ENCODE data around the gene ADCY2. TPM values are rescaled to one million over a fixed set of nuclear protein-coding genes. Genes with fewer than 3 reads are reported as not detected.
A peak's percentile ranks its signal among the peaks of the same experiment; 100 is the strongest.

The ADCY2 gene
- total and polyA plus RNA-seq, 4 donors, result 25.4 to 145 (median 71.1) TPM

GRCh38 chr5:7856855-7857254 lies 460.9 kb downstream of the ADCY2 start:
- no peak overlapping the region for H3K27ac ChIP-seq (ENCODE audit: low read depth, low read length)
- H3K4me1 ChIP-seq (ENCODE audit: control insufficient read depth, insufficient read depth, low read length), result no peaks in the 10 kb centered on the region

GRCh38 chr5:7857361-7857760 lies 461.4 kb downstream of the ADCY2 start:
- H3K27ac ChIP-seq (ENCODE audit: low read depth, low read length), result no peak overlapping the region
- 79% methylated on average over 5 of the region's 5 CpGs for WGBS (ENCODE audit: insufficient coverage)
- no peaks in the 10 kb centered on the region for H3K27me3 ChIP-seq (ENCODE audit: control insufficient read depth, insufficient read depth, low read length)
- peaks cover 10% of the 10 kb centered on the region for H3K36me3 ChIP-seq (ENCODE audit: control insufficient read depth, insufficient read depth, low read length)
- DNase-seq (ENCODE audit: low read depth in 4 of 6, low spot score in 6 of 6), result no peak
- no peaks in the 10 kb centered on the region for H3K9me3 ChIP-seq (ENCODE audit: control insufficient read depth, insufficient read depth, low read length)
- no peak overlapping the region for H3K4me3 ChIP-seq (ENCODE audit: low read depth, low read length)
- H3K4me1 ChIP-seq (ENCODE audit: control insufficient read depth, insufficient read depth, low read length), result no peaks in the 10 kb centered on the region

More at GRCh38 chr5:7856855-7857254, 460.9 kb downstream of the ADCY2 start:
- DNase-seq (ENCODE audit: low read depth in 4 of 6, low spot score in 6 of 6), result peak in 2 of 6 donors; percentile 78 to 94
- no peaks in the 10 kb centered on the region for H3K27me3 ChIP-seq (ENCODE audit: control insufficient read depth, insufficient read depth, low read length)
- no peak overlapping the region for H3K4me3 ChIP-seq (ENCODE audit: low read depth, low read length)
- H3K36me3 ChIP-seq (ENCODE audit: control insufficient read depth, insufficient read depth, low read length), result peaks cover 9% of the 10 kb centered on the region
- no peaks in the 10 kb centered on the region for H3K9me3 ChIP-seq (ENCODE audit: control insufficient read depth, insufficient read depth, low read length)
- WGBS (ENCODE audit: insufficient coverage), result no CpG with 5 or more reads among the region's 2 CpGs

GRCh38 chr5:7857926-7858632 lies 462.1 kb downstream of the ADCY2 start:
- no peak overlapping the region for H3K27ac ChIP-seq (ENCODE audit: low read depth, low read length)
- no peak overlapping the region for H3K4me3 ChIP-seq (ENCODE audit: low read depth, low read length)
- DNase-seq (ENCODE audit: low read depth in 4 of 6, low spot score in 6 of 6), result no peak
- no peaks in the 10 kb centered on the region for H3K9me3 ChIP-seq (ENCODE audit: control insufficient read depth, insufficient read depth, low read length)
- H3K36me3 ChIP-seq (ENCODE audit: control insufficient read depth, insufficient read depth, low read length), result peaks cover 10% of the 10 kb centered on the region
- no CpG with 5 or more reads among the region's 9 CpGs for WGBS (ENCODE audit: insufficient coverage)
- H3K27me3 ChIP-seq (ENCODE audit: control insufficient read depth, insufficient read depth, low read length), result no peaks in the 10 kb centered on the region
- no peaks in the 10 kb centered on the region for H3K4me1 ChIP-seq (ENCODE audit: control insufficient read depth, insufficient read depth, low read length)

- Histone ChIP-seq H3K4me3 (ENCODE audit: low read depth, low read length) (no peak overlapping the region), H3K4me1 (ENCODE audit: control insufficient read depth, insufficient read depth, low read length) (no peaks in the 10 kb centered on the region), H3K9me3 (ENCODE audit: control insufficient read depth, insufficient read depth, low read length) (no peaks in the 10 kb centered on the region), H3K36me3 (ENCODE audit: control insufficient read depth, insufficient read depth, low read length) (peaks cover 6% of the 10 kb centered on the region), H3K27ac (ENCODE audit: low read depth, low read length) (no peak overlapping the region), H3K27me3 (ENCODE audit: control insufficient read depth, insufficient read depth, low read length) (no peaks in the 10 kb centered on the region)
- no peak for DNase-seq (ENCODE audit: low read depth in 4 of 6, low spot score in 6 of 6)
- 100% methylated on average over 1 of the region's 2 CpGs for WGBS (ENCODE audit: insufficient coverage)
Measured at GRCh38 chr5:7866196-7866595, 470.3 kb downstream of the ADCY2 start.

- Histone ChIP-seq H3K27me3 (ENCODE audit: control insufficient read depth, insufficient read depth, low read length) (no peaks in the 10 kb centered on the region), H3K4me1 (ENCODE audit: control insufficient read depth, insufficient read depth, low read length) (no peaks in the 10 kb centered on the region), H3K36me3 (ENCODE audit: control insufficient read depth, insufficient read depth, low read length) (peaks cover 3% of the 10 kb centered on the region), H3K4me3 (ENCODE audit: low read depth, low read length) (no peak overlapping the region), H3K9me3 (ENCODE audit: control insufficient read depth, insufficient read depth, low read length) (no peaks in the 10 kb centered on the region), H3K27ac (ENCODE audit: low read depth, low read length) (no peak overlapping the region)
- WGBS (ENCODE audit: insufficient coverage), result 77% methylated on average over 2 of the region's 3 CpGs
- DNase-seq (ENCODE audit: low read depth in 4 of 6, low spot score in 6 of 6), result peak in 1 of 6 donors; percentile 21
Measured at GRCh38 chr5:7867260-7867659, 471.3 kb downstream of the ADCY2 start.

GRCh38 chr5:7868427-7868772 lies 472.5 kb downstream of the ADCY2 start:
- peak overlapping the region; percentile 81 for H3K4me3 ChIP-seq (ENCODE audit: low read depth, low read length)
- H3K9me3 ChIP-seq (ENCODE audit: control insufficient read depth, insufficient read depth, low read length), result no peaks in the 10 kb centered on the region
- WGBS (ENCODE audit: insufficient coverage), result 0% methylated on average over 8 of the region's 8 CpGs
- DNase-seq (ENCODE audit: low read depth in 4 of 6, low spot score in 6 of 6), result no peak
- H3K36me3 ChIP-seq (ENCODE audit: control insufficient read depth, insufficient read depth, low read length), result peaks cover 3% of the 10 kb centered on the region
- no peaks in the 10 kb centered on the region for H3K27me3 ChIP-seq (ENCODE audit: control insufficient read depth, insufficient read depth, low read length)
- peak overlapping the region; percentile 33 for H3K27ac ChIP-seq (ENCODE audit: low read depth, low read length)
- no peaks in the 10 kb centered on the region for H3K4me1 ChIP-seq (ENCODE audit: control insufficient read depth, insufficient read depth, low read length)

- Histone ChIP-seq H3K4me3 (ENCODE audit: low read depth, low read length) (peak within 1 kb of the TSS; percentile 81), H3K4me1 (ENCODE audit: control insufficient read depth, insufficient read depth, low read length) (no peaks in the 10 kb centered on the region), H3K27ac (ENCODE audit: low read depth, low read length) (peak within 1 kb of the TSS; percentile 33), H3K9me3 (ENCODE audit: control insufficient read depth, insufficient read depth, low read length) (no peaks in the 10 kb centered on the region), H3K36me3 (ENCODE audit: control insufficient read depth, insufficient read depth, low read length) (no peaks in the 10 kb centered on the region), H3K27me3 (ENCODE audit: control insufficient read depth, insufficient read depth, low read length) (no peaks in the 10 kb centered on the region)
- peak; percentile 81 to 98 (median 90) for DNase-seq (ENCODE audit: low read depth in 4 of 6, low spot score in 6 of 6)
- 0% methylated on average over 83 of the region's 83 CpGs for WGBS (ENCODE audit: insufficient coverage)
Measured at GRCh38 chr5:7868773-7869473, 473.0 kb downstream of the ADCY2 start, which contains the start of the genes FASTKD3 and MTRR. Gene FASTKD3 (minus strand): TSS chr5:7869031. CDS start chr5:7868083, 948 bp downstream. Gene MTRR (plus strand): TSS chr5:7869148. CDS start chr5:7870795, 1,647 bp downstream.

GRCh38 chr5:7869474-7870136 lies 473.7 kb downstream of the ADCY2 start:
- H3K4me1 ChIP-seq (ENCODE audit: control insufficient read depth, insufficient read depth, low read length), result no peaks in the 10 kb centered on the region
- WGBS (ENCODE audit: insufficient coverage), result under 1% methylated on average over 34 of the region's 41 CpGs
- no peak overlapping the region for H3K27ac ChIP-seq (ENCODE audit: low read depth, low read length)
- no peaks in the 10 kb centered on the region for H3K36me3 ChIP-seq (ENCODE audit: control insufficient read depth, insufficient read depth, low read length)
- H3K27me3 ChIP-seq (ENCODE audit: control insufficient read depth, insufficient read depth, low read length), result no peaks in the 10 kb centered on the region
- H3K9me3 ChIP-seq (ENCODE audit: control insufficient read depth, insufficient read depth, low read length), result no peaks in the 10 kb centered on the region
- H3K4me3 ChIP-seq (ENCODE audit: low read depth, low read length), result peak overlapping the region; percentile 81
- peak in 1 of 6 donors; percentile 20 for DNase-seq (ENCODE audit: low read depth in 4 of 6, low spot score in 6 of 6)

GRCh38 chr5:7871653-7872052 lies 475.7 kb downstream of the ADCY2 start:
- 100% methylated on average over 2 of the region's 2 CpGs for WGBS (ENCODE audit: insufficient coverage)
- no peaks in the 10 kb centered on the region for H3K27me3 ChIP-seq (ENCODE audit: control insufficient read depth, insufficient read depth, low read length)
- DNase-seq (ENCODE audit: low read depth in 4 of 6, low spot score in 6 of 6), result no peak
- H3K36me3 ChIP-seq (ENCODE audit: control insufficient read depth, insufficient read depth, low read length), result peaks cover 5% of the 10 kb centered on the region
- H3K27ac ChIP-seq (ENCODE audit: low read depth, low read length), result no peak overlapping the region
- H3K9me3 ChIP-seq (ENCODE audit: control insufficient read depth, insufficient read depth, low read length), result no peaks in the 10 kb centered on the region
- H3K4me1 ChIP-seq (ENCODE audit: control insufficient read depth, insufficient read depth, low read length), result no peaks in the 10 kb centered on the region
- no peak overlapping the region for H3K4me3 ChIP-seq (ENCODE audit: low read depth, low read length)
